Measurements from ENCODE around the gene UGT1A4. TPM values are rescaled to one million over a fixed set of nuclear protein-coding genes. Genes with fewer than 3 reads are reported as not detected.

Gene UGT1A4
- total RNA-seq, 1 experiment from 2014 or later: 0.12 TPM

- Histone ChIP-seq H3K36me3 (ENCODE audit: control insufficient read depth in 1 of 2, insufficient read depth in 2 of 2, low read length in 2 of 2) (no peaks in the 10 kb centered on the region), H3K9ac (ENCODE audit: low read length) (no peak overlapping the region), H3K27ac (ENCODE audit: low read depth, low read length) (no peak overlapping the region), H4K20me1 (ENCODE audit: insufficient read depth) (no peaks in the 10 kb centered on the region), H3K4me1 (ENCODE audit: control insufficient read depth in 1 of 2, insufficient read depth in 2 of 2, low read length in 2 of 2) (no peaks in the 10 kb centered on the region), H3K9me3 (ENCODE audit: control insufficient read depth in 1 of 2, insufficient read depth in 1 of 2, low read depth in 1 of 2, low read length in 2 of 2) (no peaks in the 10 kb centered on the region), H3K79me2 (ENCODE audit: insufficient read depth, low read length) (no peaks in the 10 kb centered on the region), H2AFZ (ENCODE audit: low read depth, low read length, poor library complexity, severe bottlenecking) (no peak overlapping the region), H3K9me2 (ENCODE audit: insufficient read depth) (no peaks in the 10 kb centered on the region), H3K4me2 (ENCODE audit: low read length) (no peak overlapping the region), H3K27me3 (ENCODE audit: insufficient read depth, low read length) (no peaks in the 10 kb centered on the region), H3K4me3 (replicated peaks in 1 of 2; ENCODE audit: low read depth in 1 of 2, low read length in 2 of 2) (no peak overlapping the region)
- TF ChIP-seq ZNF274 (IDR thresholded peaks at IDR 0.05; ENCODE audit: low read depth, low read length) (no peak), ATF3 (IDR thresholded peaks at IDR 0.05) (no peak), MAX (IDR thresholded peaks at IDR 0.05) (no peak)
- POLR2A ChIA-PET: no interaction called here
- intact Hi-C loops (cut with micrococcal nuclease): no loop called here
- RAD21 ChIA-PET (ENCODE audit: low non-redundant PET in 1 of 2, low total read pairs in 2 of 2, uncharacterized antibody in 2 of 2, unreplicated experiment in 2 of 2): no interaction called here
- DNase-seq (ENCODE audit: low read depth, low spot score) (no peak), ATAC-seq (no peak)
- no TSS peak for BruUV-seq (replicated peaks)
- CTCF ChIA-PET: no interaction called here
Measured at GRCh38 chr2:233794128-233794658, 75.7 kb downstream of the UGT1A4 start.

GRCh38 chr2:233795735-233796171 is 77.2 kb downstream of the UGT1A4 start:
- Histone ChIP-seq H3K4me1 (ENCODE audit: control insufficient read depth in 1 of 2, insufficient read depth in 2 of 2, low read length in 2 of 2) (no peaks in the 10 kb centered on the region), H3K79me2 (ENCODE audit: insufficient read depth, low read length) (no peaks in the 10 kb centered on the region), H3K9me2 (ENCODE audit: insufficient read depth) (no peaks in the 10 kb centered on the region), H3K27ac (ENCODE audit: low read depth, low read length) (no peak overlapping the region), H3K27me3 (ENCODE audit: insufficient read depth, low read length) (no peaks in the 10 kb centered on the region), H3K9me3 (ENCODE audit: control insufficient read depth in 1 of 2, insufficient read depth in 1 of 2, low read depth in 1 of 2, low read length in 2 of 2) (no peaks in the 10 kb centered on the region), H3K4me3 (replicated peaks in 1 of 2; ENCODE audit: low read depth in 1 of 2, low read length in 2 of 2) (no peak overlapping the region), H3K9ac (ENCODE audit: low read length) (no peak overlapping the region), H4K20me1 (ENCODE audit: insufficient read depth) (no peaks in the 10 kb centered on the region), H2AFZ (ENCODE audit: low read depth, low read length, poor library complexity, severe bottlenecking) (no peak overlapping the region), H3K4me2 (ENCODE audit: low read length) (no peak overlapping the region), H3K36me3 (ENCODE audit: control insufficient read depth in 1 of 2, insufficient read depth in 2 of 2, low read length in 2 of 2) (no peaks in the 10 kb centered on the region)
- no peak for TF ChIP-seq YY1 (IDR thresholded peaks at IDR 0.05; ENCODE audit: extremely low read depth, insufficient replicate concordance, low read depth, low read length)
- TF ChIP-seq CEBPB (IDR thresholded peaks at IDR 0.05; ENCODE audit: low read depth): no peak
- no peak for TF ChIP-seq ZBTB33 (IDR thresholded peaks at IDR 0.05; ENCODE audit: extremely low read depth, insufficient replicate concordance, low read length)
- no peak for TF ChIP-seq ATF3 (IDR thresholded peaks at IDR 0.05)
- TF ChIP-seq EZH2 (IDR thresholded peaks at IDR 0.05): no peak
- no peak for TF ChIP-seq EZH2phosphoT487 (IDR thresholded peaks at IDR 0.05; ENCODE audit: borderline replicate concordance)
- TF ChIP-seq MAX (IDR thresholded peaks at IDR 0.05): no peak
- no peak for TF ChIP-seq CBX3 (IDR thresholded peaks at IDR 0.05; ENCODE audit: low read depth)
- ChIA-PET POLR2A (no interaction called here), CTCF (no interaction called here), RAD21 (ENCODE audit: low non-redundant PET in 1 of 2, low total read pairs in 2 of 2, uncharacterized antibody in 2 of 2, unreplicated experiment in 2 of 2) (no interaction called here)
- DNase-seq (ENCODE audit: low read depth, low spot score) (no peak), ATAC-seq (no peak)
- BruUV-seq (replicated peaks): no TSS peak
- intact Hi-C loops (cut with micrococcal nuclease): no loop called here

Data from HCT116 (cell line).